ENCODE measurements around the gene LRRC70. TPM values are rescaled to one million over a fixed set of nuclear protein-coding genes. Genes with fewer than 3 reads are reported as not detected.

The LRRC70 gene
- total RNA-seq, 5 donors from 2014 or later (not counting 1 experiment from before 2014, with no cell fraction given) = 0.43 to 4.5 (median 1.8) TPM

GRCh38 chr5:62569470-62569869 lies 9.1 kb upstream of the LRRC70 start:
- DNase-seq (no peak), ATAC-seq (replicated peaks in 1 of 4) (no peak)
- WGBS (ENCODE audit: insufficient coverage) = no CpG with 5 or more reads among the region's 1 CpG
- H3K27ac ChIP-seq (ENCODE audit: low read length) = no peak overlapping the region
- H3K4me3 ChIP-seq (ENCODE audit: control insufficient read depth in 1 of 2, extremely low read depth in 1 of 2, low read length in 1 of 2) = no peak overlapping the region
- H3K4me1 ChIP-seq (ENCODE audit: control insufficient read depth in 1 of 2, extremely low read depth in 1 of 2, insufficient read depth in 2 of 2, low read length in 2 of 2) = no peaks in the 10 kb centered on the region
- POLR2A ChIA-PET = no interaction called here
- H3K27me3 ChIP-seq (replicated peaks in 1 of 2; ENCODE audit: control insufficient read depth in 2 of 2, extremely low read depth in 1 of 2, insufficient read depth in 2 of 2, low read length in 1 of 2) = no peaks in the 10 kb centered on the region
- CTCF ChIA-PET = no interaction called here
- Mint-ChIP-seq H3K27me3 (no peaks in the 10 kb centered on the region), H3K9me3 (peaks cover 11 to 30% (median 20%) of the 10 kb centered on the region in 3 donors), H3K27ac (no peak overlapping the region), H3K4me3 (no peak overlapping the region), H3K4me1 (peaks cover 5 to 11% (median 6%) of the 10 kb centered on the region in 3 donors), H3K36me3 (peaks cover 55% of the 10 kb centered on the region)
- H3K36me3 ChIP-seq (ENCODE audit: control insufficient read depth in 2 of 2, extremely low read depth in 1 of 2, insufficient read depth in 1 of 2, low read length in 1 of 2) = peaks cover 0 to 4% of the 10 kb centered on the region in 2 donors
- no peaks in the 10 kb centered on the region for H3K9me3 ChIP-seq

GRCh38 chr5:62572918-62573514 lies 5.6 kb upstream of the LRRC70 start:
- peak overlapping the region in 1 of 2 donors; percentile 4 for H3K27ac Mint-ChIP-seq
- Histone ChIP-seq H3K27ac (ENCODE audit: low read length) (no peak overlapping the region), H3K4me3 (ENCODE audit: control insufficient read depth in 1 of 2, extremely low read depth in 1 of 2, low read length in 1 of 2) (no peak overlapping the region), H3K27me3 (replicated peaks in 1 of 2; ENCODE audit: control insufficient read depth in 2 of 2, extremely low read depth in 1 of 2, insufficient read depth in 2 of 2, low read length in 1 of 2) (no peaks in the 10 kb centered on the region), H3K9me3 (no peaks in the 10 kb centered on the region), H3K4me1 (ENCODE audit: control insufficient read depth in 1 of 2, extremely low read depth in 1 of 2, insufficient read depth in 2 of 2, low read length in 2 of 2) (peaks cover 0 to 6% of the 10 kb centered on the region in 2 experiments), H3K36me3 (ENCODE audit: control insufficient read depth in 2 of 2, extremely low read depth in 1 of 2, insufficient read depth in 1 of 2, low read length in 1 of 2) (no peaks in the 10 kb centered on the region)
- peaks cover 29% of the 10 kb centered on the region for H3K36me3 Mint-ChIP-seq
- WGBS (ENCODE audit: insufficient coverage) = no CpG with 5 or more reads among the region's 9 CpGs
- peaks cover 2 to 7% (median 5%) of the 10 kb centered on the region in 3 donors for H3K9me3 Mint-ChIP-seq
- DNase-seq = no peak
- no peak for ATAC-seq (replicated peaks in 1 of 4)
- H3K4me3 Mint-ChIP-seq = peak overlapping the region in 2 of 3 donors; percentile 13 to 17
- H3K27me3 Mint-ChIP-seq = no peaks in the 10 kb centered on the region
- H3K4me1 Mint-ChIP-seq = peaks cover 22 to 29% (median 23%) of the 10 kb centered on the region in 3 donors
- ChIA-PET POLR2A (no interaction called here), CTCF (interaction anchor here in 1 of 2 donors (0.6 kb wide), 1 partner anchor 110 kb away, joined by 8 read pairs; no protein-coding TSS in a partner anchor)

GRCh38 chr5:62574599-62574998 lies 4.0 kb upstream of the LRRC70 start:
- ChIA-PET POLR2A (no interaction called here), CTCF (interaction anchor here in 1 of 2 donors (1.2 kb wide), 1 partner anchor 8 kb away, joined by 4 read pairs; no protein-coding TSS in a partner anchor)
- WGBS (ENCODE audit: insufficient coverage) = no CpG with 5 or more reads among the region's 2 CpGs
- peaks cover 0 to 17% of the 10 kb centered on the region in 2 experiments for H3K4me1 ChIP-seq (ENCODE audit: control insufficient read depth in 1 of 2, extremely low read depth in 1 of 2, insufficient read depth in 2 of 2, low read length in 2 of 2)
- Mint-ChIP-seq H3K36me3 (peaks cover 16% of the 10 kb centered on the region), H3K27me3 (no peaks in the 10 kb centered on the region), H3K4me3 (no peak overlapping the region), H3K27ac (no peak overlapping the region), H3K4me1 (peaks cover 22 to 29% (median 29%) of the 10 kb centered on the region in 3 donors), H3K9me3 (no peaks in the 10 kb centered on the region)
- no peaks in the 10 kb centered on the region for H3K36me3 ChIP-seq (ENCODE audit: control insufficient read depth in 2 of 2, extremely low read depth in 1 of 2, insufficient read depth in 1 of 2, low read length in 1 of 2)
- H3K27ac ChIP-seq (ENCODE audit: low read length) = no peak overlapping the region
- no peak overlapping the region for H3K4me3 ChIP-seq (ENCODE audit: control insufficient read depth in 1 of 2, extremely low read depth in 1 of 2, low read length in 1 of 2)
- no peaks in the 10 kb centered on the region for H3K9me3 ChIP-seq
- ATAC-seq (replicated peaks in 1 of 4) (no peak), DNase-seq (no peak)
- H3K27me3 ChIP-seq (replicated peaks in 1 of 2; ENCODE audit: control insufficient read depth in 2 of 2, extremely low read depth in 1 of 2, insufficient read depth in 2 of 2, low read length in 1 of 2) = no peaks in the 10 kb centered on the region

GRCh38 chr5:62575066-62575465 lies 3.6 kb upstream of the LRRC70 start:
- H3K9me3 Mint-ChIP-seq = no peaks in the 10 kb centered on the region
- peaks cover 22 to 32% (median 29%) of the 10 kb centered on the region in 3 donors for H3K4me1 Mint-ChIP-seq
- H3K4me3 Mint-ChIP-seq = no peak overlapping the region
- no peaks in the 10 kb centered on the region for H3K27me3 ChIP-seq (replicated peaks in 1 of 2; ENCODE audit: control insufficient read depth in 2 of 2, extremely low read depth in 1 of 2, insufficient read depth in 2 of 2, low read length in 1 of 2)
- WGBS (ENCODE audit: insufficient coverage) = no CpG with 5 or more reads among the region's 2 CpGs
- no peak overlapping the region for H3K27ac ChIP-seq (ENCODE audit: low read length)
- peaks cover 16% of the 10 kb centered on the region for H3K36me3 Mint-ChIP-seq
- H3K9me3 ChIP-seq = no peaks in the 10 kb centered on the region
- ATAC-seq (replicated peaks in 1 of 4) (no peak), DNase-seq (no peak)
- H3K27ac Mint-ChIP-seq = peak overlapping the region in 1 of 2 donors; percentile 6
- no peaks in the 10 kb centered on the region for H3K36me3 ChIP-seq (ENCODE audit: control insufficient read depth in 2 of 2, extremely low read depth in 1 of 2, insufficient read depth in 1 of 2, low read length in 1 of 2)
- ChIA-PET CTCF (no interaction called here), POLR2A (no interaction called here)
- H3K4me3 ChIP-seq (ENCODE audit: control insufficient read depth in 1 of 2, extremely low read depth in 1 of 2, low read length in 1 of 2) = no peak overlapping the region
- H3K27me3 Mint-ChIP-seq = no peaks in the 10 kb centered on the region
- peaks cover 0 to 22% of the 10 kb centered on the region in 2 experiments for H3K4me1 ChIP-seq (ENCODE audit: control insufficient read depth in 1 of 2, extremely low read depth in 1 of 2, insufficient read depth in 2 of 2, low read length in 2 of 2)

DNA sequence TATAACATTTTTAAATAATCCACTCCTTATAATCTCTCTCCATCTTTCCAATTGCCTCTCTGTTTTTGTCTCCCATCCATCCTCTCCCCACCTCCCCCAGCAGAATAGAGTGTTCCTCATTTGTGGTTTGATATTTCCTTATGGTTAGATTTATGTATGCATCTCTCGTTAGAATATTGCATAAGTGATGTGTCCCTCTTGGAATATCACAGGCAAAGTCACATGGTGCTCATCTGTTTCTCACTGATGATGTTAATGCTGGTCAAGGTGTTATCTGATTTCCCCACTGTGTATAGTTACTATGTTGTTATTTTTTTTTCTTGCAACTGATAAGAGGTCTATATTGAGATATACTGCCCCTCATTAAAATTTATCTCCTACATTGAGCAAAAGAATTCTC lies 3.1 kb upstream of the LRRC70 start:
- H3K4me3 Mint-ChIP-seq = no peak overlapping the region
- peak overlapping the region in 1 of 2 donors; percentile 6 for H3K27ac Mint-ChIP-seq
- ChIA-PET CTCF (no interaction called here), POLR2A (no interaction called here)
- H3K9me3 Mint-ChIP-seq = no peaks in the 10 kb centered on the region
- H3K36me3 ChIP-seq (ENCODE audit: control insufficient read depth in 2 of 2, extremely low read depth in 1 of 2, insufficient read depth in 1 of 2, low read length in 1 of 2) = no peaks in the 10 kb centered on the region
- 60% methylated on average over 1 of the region's 1 CpG for WGBS (ENCODE audit: insufficient coverage)
- no peak overlapping the region for H3K4me3 ChIP-seq (ENCODE audit: control insufficient read depth in 1 of 2, extremely low read depth in 1 of 2, low read length in 1 of 2)
- no peak for ATAC-seq (replicated peaks in 1 of 4)
- H3K9me3 ChIP-seq = no peaks in the 10 kb centered on the region
- peaks cover 22 to 36% (median 33%) of the 10 kb centered on the region in 3 donors for H3K4me1 Mint-ChIP-seq
- no peak for DNase-seq
- H3K27me3 ChIP-seq (replicated peaks in 1 of 2; ENCODE audit: control insufficient read depth in 2 of 2, extremely low read depth in 1 of 2, insufficient read depth in 2 of 2, low read length in 1 of 2) = no peaks in the 10 kb centered on the region
- peaks cover 0 to 25% of the 10 kb centered on the region in 2 experiments for H3K4me1 ChIP-seq (ENCODE audit: control insufficient read depth in 1 of 2, extremely low read depth in 1 of 2, insufficient read depth in 2 of 2, low read length in 2 of 2)
- H3K27ac ChIP-seq (ENCODE audit: low read length) = no peak overlapping the region
- no peaks in the 10 kb centered on the region for H3K27me3 Mint-ChIP-seq
- peaks cover 14% of the 10 kb centered on the region for H3K36me3 Mint-ChIP-seq

DNA sequence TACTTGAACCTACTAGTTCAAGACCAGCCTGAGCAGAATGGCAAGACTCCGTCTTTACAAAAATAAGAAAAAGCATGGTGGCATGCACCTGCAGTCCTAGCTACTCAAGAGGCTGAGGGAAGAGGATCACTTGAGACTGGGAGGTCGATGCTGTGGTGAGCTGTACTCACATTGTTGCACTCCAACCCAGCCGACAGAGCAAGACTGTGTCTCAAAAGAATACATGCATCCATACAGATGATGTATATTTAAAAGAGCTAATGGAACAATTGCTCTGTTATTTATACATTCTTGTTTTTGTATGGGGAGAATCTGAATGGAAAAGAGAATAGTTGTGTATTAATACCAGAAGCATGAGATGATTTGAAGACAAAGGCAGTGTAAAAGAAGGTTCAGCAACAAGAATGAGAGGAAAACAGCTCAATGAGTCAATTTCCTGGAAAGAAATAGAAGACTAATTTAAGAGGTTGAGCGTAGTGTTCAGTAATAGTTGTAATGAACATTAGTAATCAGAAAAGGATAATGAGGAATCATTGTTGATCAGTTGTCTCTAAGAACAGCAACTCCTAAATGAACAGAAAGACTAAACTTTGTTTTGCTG lies 1.9 kb upstream of the LRRC70 start:
- no peak for ATAC-seq (replicated peaks in 1 of 4)
- no peak overlapping the region for H3K27ac ChIP-seq (ENCODE audit: low read length)
- CTCF ChIA-PET = no interaction called here

More for the DNA sequence above, 1.9 kb upstream of the LRRC70 start:
- POLR2A ChIA-PET = interaction anchor here in 1 of 2 donors (0.6 kb wide), 1 partner anchor 192 kb away, joined by 3 read pairs; no protein-coding TSS in a partner anchor
- peak overlapping the region; percentile 7 to 11 for H3K27ac Mint-ChIP-seq
- Histone ChIP-seq H3K4me3 (ENCODE audit: control insufficient read depth in 1 of 2, extremely low read depth in 1 of 2, low read length in 1 of 2) (no peak overlapping the region), H3K27me3 (replicated peaks in 1 of 2; ENCODE audit: control insufficient read depth in 2 of 2, extremely low read depth in 1 of 2, insufficient read depth in 2 of 2, low read length in 1 of 2) (no peaks in the 10 kb centered on the region), H3K36me3 (ENCODE audit: control insufficient read depth in 2 of 2, extremely low read depth in 1 of 2, insufficient read depth in 1 of 2, low read length in 1 of 2) (no peaks in the 10 kb centered on the region), H3K9me3 (no peaks in the 10 kb centered on the region), H3K4me1 (ENCODE audit: control insufficient read depth in 1 of 2, extremely low read depth in 1 of 2, insufficient read depth in 2 of 2, low read length in 2 of 2) (peaks cover 0 to 30% of the 10 kb centered on the region in 2 experiments)
- H3K36me3 Mint-ChIP-seq = peaks cover 20% of the 10 kb centered on the region
- no peaks in the 10 kb centered on the region for H3K9me3 Mint-ChIP-seq
- H3K27me3 Mint-ChIP-seq = no peaks in the 10 kb centered on the region
- no peak overlapping the region for H3K4me3 Mint-ChIP-seq
- WGBS (ENCODE audit: insufficient coverage) = no CpG with 5 or more reads among the region's 4 CpGs
- no peak for DNase-seq
- peaks cover 26 to 45% (median 41%) of the 10 kb centered on the region in 3 donors for H3K4me1 Mint-ChIP-seq

Data from T-cell (primary cell).